Skeletal muscle tissue (tissue), 4 donors: ENCODE measurements around the gene GRID1. TPM values are rescaled to one million over a fixed set of nuclear protein-coding genes. Genes with fewer than 3 reads are reported as not detected.

ENCODE experiments used
- H3K27ac ChIP-seq: one replicate; pipeline ENCODE4 v1.7.0; 2013; ENCODE audit warnings: mild to moderate bottlenecking, low read depth, low read length, inconsistent platforms
- H3K27me3 ChIP-seq, 3 donors: one replicate each; pipeline ENCODE4 v1.7.0; 2013; ENCODE audit warnings: low read length in 3 of 3; ENCODE audit not compliant: control insufficient read depth in 3 of 3, insufficient read depth in 3 of 3
- H3K36me3 ChIP-seq, 3 donors: one replicate each; pipeline ENCODE4 v1.7.0; 2013; ENCODE audit warnings: low read length in 3 of 3; ENCODE audit not compliant: control insufficient read depth in 3 of 3, insufficient read depth in 3 of 3
- H3K4me1 ChIP-seq, 3 donors: one replicate each; pipeline ENCODE4 v1.7.0; 2013; ENCODE audit warnings: low read length in 3 of 3, mild to moderate bottlenecking in 3 of 3; ENCODE audit not compliant: control insufficient read depth in 3 of 3, insufficient read depth in 3 of 3
- H3K4me3 ChIP-seq, 3 donors: one replicate each; pipeline ENCODE4 v1.7.0; 2013; ENCODE audit warnings: low read length in 3 of 3
- H3K9ac ChIP-seq, 3 donors: one replicate each; pipeline ENCODE4 v1.7.0; 2013; ENCODE audit warnings: low read length in 3 of 3, mild to moderate bottlenecking in 3 of 3, moderate library complexity in 2 of 3, low read depth in 1 of 3
- H3K9me3 ChIP-seq, 3 donors: one replicate each; pipeline ENCODE4 v1.7.0; 2013; ENCODE audit warnings: low read length in 3 of 3; ENCODE audit not compliant: control insufficient read depth in 3 of 3
- total RNA-seq: library from RNA; depleted of rRNA; stranded (reverse); fragments of >200 nt; gene quantifications from one replicate; pipeline ENCODE4 v1.2.3, GENCODE V29; 2014
- donor health status: Osteomylitis.

The GRID1 gene
- total RNA-seq, 1 donor from 2014 or later: 2.1 TPM

DNA sequence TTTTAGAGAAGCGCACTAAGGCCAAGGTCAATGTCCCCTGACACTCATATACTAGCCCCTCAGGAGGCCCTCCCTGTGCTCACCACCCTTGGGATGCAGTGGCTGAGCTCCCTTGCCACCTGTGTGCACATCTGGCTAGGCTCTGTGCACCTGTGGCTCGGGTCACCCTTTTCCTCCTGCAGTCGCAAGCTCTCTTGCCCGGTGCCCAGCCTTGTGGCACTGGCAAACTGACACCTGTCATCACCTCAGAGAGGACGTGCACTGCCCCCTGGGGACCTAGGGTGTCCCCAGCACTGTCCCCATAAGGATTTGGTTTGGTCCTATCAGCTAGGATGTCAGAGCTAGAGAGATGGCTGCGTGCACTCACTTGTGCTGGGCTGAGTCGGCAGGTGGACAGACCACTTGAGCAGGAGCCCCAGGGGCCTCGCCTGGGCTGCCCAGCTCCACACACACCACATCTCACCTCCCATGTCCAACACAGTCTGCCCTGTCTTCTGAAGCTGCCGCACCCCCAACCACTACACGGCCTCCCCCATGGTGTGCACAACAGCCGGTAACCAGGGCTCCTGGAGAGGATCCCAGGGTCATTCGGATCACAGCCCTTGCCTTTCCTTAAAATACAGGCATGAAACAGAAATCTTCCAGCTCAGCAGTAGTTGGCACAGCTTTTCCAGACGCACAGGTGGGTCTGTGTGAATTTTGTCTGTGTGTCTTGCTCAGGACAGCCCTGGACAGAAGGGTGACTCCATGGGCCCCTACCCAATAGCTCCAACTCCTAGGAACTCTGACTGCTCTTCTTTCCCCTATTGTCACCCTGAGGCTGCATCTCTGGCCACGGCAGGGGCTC is 111.0 kb downstream of the GRID1 start:
- Histone ChIP-seq H3K36me3 (no peaks in the 10 kb centered on the region), H3K27me3 (peaks cover 0 to 2% (median 0%) of the 10 kb centered on the region in 3 donors), H3K27ac (no peak overlapping the region), H3K4me1 (no peaks in the 10 kb centered on the region), H3K9ac (no peak overlapping the region), H3K9me3 (no peaks in the 10 kb centered on the region), H3K4me3 (no peak overlapping the region)

DNA sequence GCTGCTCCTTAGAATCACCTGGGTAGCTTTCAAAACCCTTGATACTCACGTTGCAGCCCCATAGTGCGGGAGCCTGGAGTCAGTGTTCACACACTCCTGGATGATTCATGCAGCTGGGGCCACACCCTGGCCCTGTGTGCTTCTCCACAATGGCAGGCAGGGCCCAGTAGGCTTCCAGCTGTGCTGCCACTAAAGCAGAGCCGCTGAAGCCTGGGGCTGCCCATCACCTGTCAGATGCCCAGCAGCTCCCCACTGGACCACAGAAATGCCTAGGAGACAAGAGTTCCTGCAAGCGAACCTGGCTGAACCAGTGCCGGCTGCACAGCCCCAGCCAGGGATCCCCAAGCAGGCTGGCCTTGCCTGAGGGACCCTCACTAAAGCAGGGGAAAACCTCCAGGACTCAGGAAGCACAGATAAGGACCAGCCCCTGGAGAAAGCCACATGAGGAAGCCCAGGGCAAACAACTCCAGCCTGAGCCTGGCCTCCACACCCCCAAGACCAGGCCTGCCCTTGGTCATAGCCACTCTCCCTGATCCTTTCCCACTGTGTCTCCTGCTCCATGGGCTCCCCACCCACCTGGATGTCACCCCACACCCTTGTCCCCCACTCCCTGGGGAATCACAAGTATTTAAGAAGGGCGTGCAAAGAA is 111.9 kb downstream of the GRID1 start:
- Histone ChIP-seq H3K4me3 (no peak overlapping the region), H3K36me3 (no peaks in the 10 kb centered on the region), H3K27ac (no peak overlapping the region), H3K27me3 (peaks cover 0 to 7% (median 0%) of the 10 kb centered on the region in 3 donors), H3K9me3 (no peaks in the 10 kb centered on the region), H3K4me1 (no peaks in the 10 kb centered on the region), H3K9ac (no peak overlapping the region)

DNA sequence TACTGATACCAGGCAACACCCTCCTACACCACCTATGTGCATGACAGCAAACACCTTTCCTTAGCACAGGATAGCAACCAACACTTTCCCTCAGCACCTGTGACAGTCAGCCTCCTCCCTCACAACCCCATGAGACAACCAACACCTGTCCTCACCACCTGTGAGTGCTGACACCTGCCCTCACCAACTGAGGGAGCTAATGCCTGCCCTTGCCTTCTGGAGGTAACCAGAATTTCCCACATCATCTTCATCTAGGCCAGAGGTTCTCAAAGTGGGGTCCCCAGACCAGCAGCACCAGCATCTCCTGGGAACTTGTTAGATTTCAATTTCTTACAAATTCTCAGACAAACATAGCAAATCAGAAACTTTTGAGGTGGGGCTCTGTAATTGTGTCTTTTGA is 112.5 kb downstream of the GRID1 start:
- no peaks in the 10 kb centered on the region for H3K36me3 ChIP-seq
- H3K4me1 ChIP-seq: no peaks in the 10 kb centered on the region
- H3K9me3 ChIP-seq: no peaks in the 10 kb centered on the region
- no peak overlapping the region for H3K9ac ChIP-seq
- H3K27me3 ChIP-seq: peaks cover 0 to 10% (median 0%) of the 10 kb centered on the region in 3 donors
- no peak overlapping the region for H3K4me3 ChIP-seq
- no peak overlapping the region for H3K27ac ChIP-seq

DNA sequence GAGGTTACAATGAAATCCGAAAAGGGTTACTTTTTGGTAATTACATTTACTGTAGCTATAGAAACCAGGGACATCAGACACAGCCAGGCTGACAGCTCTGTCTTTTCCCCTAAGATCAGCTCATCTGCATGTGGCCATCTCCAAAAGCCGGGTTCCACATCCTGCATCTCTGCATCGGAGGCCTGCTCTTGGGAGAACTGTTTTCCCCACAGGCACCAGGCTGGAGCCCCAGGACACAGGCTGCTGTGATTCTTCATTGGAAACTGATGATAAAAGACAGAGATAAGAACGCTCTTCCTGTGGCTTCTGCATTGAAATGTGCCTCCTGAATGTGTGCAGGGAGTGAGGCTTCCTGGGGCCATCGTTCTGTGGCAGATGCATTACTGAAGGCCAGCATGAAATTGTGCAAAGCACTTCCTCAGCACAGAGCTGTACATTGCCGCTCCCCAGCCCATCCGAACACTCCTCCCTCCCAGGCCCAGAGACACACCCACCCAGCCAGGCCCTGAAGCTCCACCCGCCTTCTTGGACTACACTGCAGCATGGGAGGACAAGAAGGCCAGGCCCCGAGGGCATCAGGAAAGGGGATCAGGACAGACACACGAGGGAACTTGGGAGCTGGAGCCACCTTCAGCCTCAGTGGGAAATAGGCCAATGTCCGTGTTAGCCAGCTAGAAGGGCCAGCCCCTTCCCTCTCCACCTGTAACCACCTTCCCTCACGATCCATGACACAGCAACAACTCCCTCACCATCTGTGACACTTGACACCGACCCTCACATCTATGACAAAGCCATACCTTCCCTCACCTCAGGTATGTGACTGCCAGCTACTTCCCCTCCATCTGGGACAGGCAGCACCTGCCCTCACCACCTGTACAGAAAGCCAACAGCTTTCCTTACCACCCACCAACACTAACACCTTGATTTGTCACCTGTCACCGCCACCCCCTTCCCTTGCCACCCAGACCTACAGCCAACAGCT is 113.2 kb downstream of the GRID1 start:
- no peaks in the 10 kb centered on the region for H3K4me1 ChIP-seq
- H3K36me3 ChIP-seq: no peaks in the 10 kb centered on the region
- no peak overlapping the region for H3K4me3 ChIP-seq

DNA sequence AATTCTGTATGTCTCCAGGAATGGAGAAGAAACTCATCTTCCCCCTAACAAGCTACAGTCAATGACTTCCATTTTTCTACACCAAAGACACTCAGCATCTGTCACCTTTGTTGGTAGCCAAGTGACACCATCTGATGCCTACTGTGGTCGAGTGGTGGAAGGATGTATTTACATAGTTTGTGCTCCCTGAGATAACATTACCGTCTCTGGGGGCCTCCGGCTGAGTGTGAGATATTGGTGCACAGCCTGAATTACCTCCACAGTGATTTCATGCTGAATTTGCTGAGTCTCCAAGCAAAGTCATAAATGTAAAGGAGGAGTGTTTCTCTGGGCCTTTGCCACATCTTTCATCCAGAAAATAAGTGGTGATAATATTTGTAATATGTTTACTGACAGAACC is 114.0 kb downstream of the GRID1 start:
- no peak overlapping the region for H3K27ac ChIP-seq
- no peak overlapping the region for H3K4me3 ChIP-seq
- H3K4me1 ChIP-seq: no peaks in the 10 kb centered on the region
- H3K36me3 ChIP-seq: no peaks in the 10 kb centered on the region
- no peaks in the 10 kb centered on the region for H3K9me3 ChIP-seq
- no peak overlapping the region for H3K9ac ChIP-seq
- H3K27me3 ChIP-seq: peaks cover 0 to 10% (median 0%) of the 10 kb centered on the region in 3 donors

More for the DNA sequence above, 113.2 kb downstream of the GRID1 start:
- no peaks in the 10 kb centered on the region for H3K9me3 ChIP-seq
- no peak overlapping the region for H3K9ac ChIP-seq
- peaks cover 0 to 10% (median 0%) of the 10 kb centered on the region in 3 donors for H3K27me3 ChIP-seq
- no peak overlapping the region for H3K27ac ChIP-seq

GRCh38 chr10:86252079-86252478 is 114.5 kb downstream of the GRID1 start:
- Histone ChIP-seq H3K4me3 (no peak overlapping the region), H3K4me1 (no peaks in the 10 kb centered on the region), H3K36me3 (no peaks in the 10 kb centered on the region), H3K27me3 (peaks cover 0 to 10% (median 0%) of the 10 kb centered on the region in 3 donors), H3K27ac (no peak overlapping the region), H3K9me3 (no peaks in the 10 kb centered on the region), H3K9ac (no peak overlapping the region)

- Histone ChIP-seq H3K27ac (no peak overlapping the region), H3K4me1 (no peaks in the 10 kb centered on the region), H3K4me3 (no peak overlapping the region), H3K9ac (no peak overlapping the region), H3K9me3 (no peaks in the 10 kb centered on the region), H3K36me3 (no peaks in the 10 kb centered on the region), H3K27me3 (peaks cover 0 to 10% (median 0%) of the 10 kb centered on the region in 3 donors)
Observed at GRCh38 chr10:86251426-86251825, 115.2 kb downstream of the GRID1 start.

DNA sequence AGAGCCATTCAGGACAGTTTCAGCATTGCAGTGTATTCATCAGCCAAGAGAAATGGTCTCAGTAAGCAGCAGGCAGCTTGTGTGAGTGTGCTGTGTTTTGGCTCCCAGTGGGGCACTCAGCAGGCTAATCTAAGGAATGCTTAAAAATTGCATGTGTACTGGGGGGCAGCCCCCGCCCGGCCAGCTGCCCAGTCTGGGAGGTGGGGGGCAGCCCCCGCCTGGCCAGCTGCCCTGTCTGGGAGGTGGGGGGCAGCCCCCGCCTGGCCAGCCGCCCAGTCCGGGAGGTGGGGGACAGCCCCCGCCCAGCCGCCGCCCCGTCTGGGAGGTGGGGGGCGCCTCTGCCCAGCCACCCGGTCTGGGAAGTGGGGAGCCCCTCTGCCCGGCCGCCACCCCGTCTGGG is 116.2 kb downstream of the GRID1 start:
- Histone ChIP-seq H3K27me3 (peaks cover 0 to 10% (median 0%) of the 10 kb centered on the region in 3 donors), H3K27ac (no peak overlapping the region)

DNA sequence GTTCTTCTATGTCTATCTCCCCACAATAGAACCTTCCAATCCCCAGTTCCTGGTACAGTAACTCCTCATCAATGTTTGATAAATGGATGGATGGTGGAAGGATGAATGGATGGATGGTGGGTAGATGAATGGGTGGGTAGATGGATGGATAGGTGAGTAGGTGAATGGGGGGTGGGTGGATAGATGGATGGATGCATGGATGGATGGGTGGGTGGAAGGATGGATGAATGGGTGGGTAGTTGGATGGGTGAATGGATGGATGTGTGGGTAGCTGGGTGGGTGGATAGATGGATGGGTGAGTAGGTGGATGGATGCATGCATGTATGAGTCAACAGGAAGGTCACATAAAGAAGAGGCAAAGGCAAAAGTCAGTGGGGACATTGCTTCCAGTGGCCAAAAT is 116.8 kb downstream of the GRID1 start:
- Histone ChIP-seq H3K9me3 (no peaks in the 10 kb centered on the region), H3K27ac (no peak overlapping the region), H3K27me3 (peaks cover 0 to 10% (median 0%) of the 10 kb centered on the region in 3 donors), H3K4me1 (no peaks in the 10 kb centered on the region), H3K9ac (no peak overlapping the region), H3K4me3 (no peak overlapping the region), H3K36me3 (no peaks in the 10 kb centered on the region)

More for the DNA sequence above, 116.2 kb downstream of the GRID1 start:
- Histone ChIP-seq H3K36me3 (no peaks in the 10 kb centered on the region), H3K9me3 (no peaks in the 10 kb centered on the region), H3K9ac (no peak overlapping the region), H3K4me1 (no peaks in the 10 kb centered on the region), H3K4me3 (no peak overlapping the region)
